ENCODE measurements around the gene LRMDA.

DNA sequence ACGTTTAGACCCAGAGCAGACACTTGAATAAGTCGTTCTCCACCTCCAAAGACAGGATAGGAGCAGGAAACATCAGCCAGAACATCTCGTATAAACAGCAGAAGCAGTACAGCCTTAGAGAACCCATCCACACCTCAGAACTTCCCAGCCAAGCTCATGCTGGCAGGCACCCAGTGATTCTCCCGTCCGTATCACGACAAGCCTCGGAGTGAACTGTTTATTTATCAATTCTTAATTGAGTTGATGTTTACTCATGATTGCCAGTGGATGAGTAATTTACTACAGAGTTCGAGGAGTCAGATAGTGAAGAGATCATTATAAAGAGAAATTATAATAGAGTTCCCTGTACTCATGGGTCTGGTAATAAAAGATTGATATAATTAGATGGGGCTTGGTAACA lies 811.5 kb downstream of the LRMDA start:
- TF ChIP-seq CTCF (IDR thresholded peaks at IDR 0.05) (no peak), POLR2A (IDR thresholded peaks at IDR 0.05) (no peak)
